ENCODE data around the gene SIK3.

The SIK3 gene

GRCh38 chr11:116969694-116970093 lies 128.5 kb downstream of the SIK3 start:
- DNase-seq (ENCODE audit: low spot score): no peak

GRCh38 chr11:116964269-116964668 lies 134.0 kb downstream of the SIK3 start:
- no peak for DNase-seq (ENCODE audit: low spot score)

- no peak for DNase-seq (ENCODE audit: low spot score)
Observed at GRCh38 chr11:116963813-116964212, 134.4 kb downstream of the SIK3 start.

GRCh38 chr11:116962108-116962507 lies 136.1 kb downstream of the SIK3 start:
- no peak for DNase-seq (ENCODE audit: low spot score)

GRCh38 chr11:116960930-116961329 lies 137.3 kb downstream of the SIK3 start:
- no peak for DNase-seq (ENCODE audit: low spot score)

- no peak for DNase-seq (ENCODE audit: low spot score)
Observed at GRCh38 chr11:116958246-116958645, 140.0 kb downstream of the SIK3 start.

GRCh38 chr11:116955949-116956348 lies 142.3 kb downstream of the SIK3 start:
- DNase-seq (ENCODE audit: low spot score): no peak

GRCh38 chr11:116955548-116955947 lies 142.7 kb downstream of the SIK3 start:
- DNase-seq (ENCODE audit: low spot score): no peak

- no peak for DNase-seq (ENCODE audit: low spot score)
Observed at GRCh38 chr11:116953530-116954285, 144.5 kb downstream of the SIK3 start.

GRCh38 chr11:116951762-116952161 lies 146.5 kb downstream of the SIK3 start:
- DNase-seq (ENCODE audit: low spot score): no peak

GRCh38 chr11:116950210-116950609 lies 148.0 kb downstream of the SIK3 start:
- no peak for DNase-seq (ENCODE audit: low spot score)

- peak; percentile 64 for DNase-seq (ENCODE audit: low spot score)
Observed at GRCh38 chr11:116948391-116948790, 149.8 kb downstream of the SIK3 start.

- no peak for DNase-seq (ENCODE audit: low spot score)
Observed at GRCh38 chr11:116946414-116946813, 151.8 kb downstream of the SIK3 start.

GRCh38 chr11:116939499-116939898 lies 158.7 kb downstream of the SIK3 start:
- no peak for DNase-seq (ENCODE audit: low spot score)

- no peak for DNase-seq (ENCODE audit: low spot score)
Observed at GRCh38 chr11:116938471-116939070, 159.7 kb downstream of the SIK3 start.

- DNase-seq (ENCODE audit: low spot score): no peak
Observed at GRCh38 chr11:116936754-116937446, 161.3 kb downstream of the SIK3 start.

GRCh38 chr11:116935514-116935913 lies 162.7 kb downstream of the SIK3 start:
- no peak for DNase-seq (ENCODE audit: low spot score)

GRCh38 chr11:116935089-116935488 lies 163.1 kb downstream of the SIK3 start:
- no peak for DNase-seq (ENCODE audit: low spot score)

- DNase-seq (ENCODE audit: low spot score): no peak
Observed at GRCh38 chr11:116933961-116934360, 164.3 kb downstream of the SIK3 start.

GRCh38 chr11:116932181-116932580 lies 166.0 kb downstream of the SIK3 start:
- DNase-seq (ENCODE audit: low spot score): no peak

GRCh38 chr11:116931206-116931953 lies 166.8 kb downstream of the SIK3 start:
- DNase-seq (ENCODE audit: low spot score): peak; percentile 66

- no peak for DNase-seq (ENCODE audit: low spot score)
Observed at GRCh38 chr11:116930586-116930985, 167.6 kb downstream of the SIK3 start.
